WTC11 (cell line): ENCODE data around the gene GSX1.

ENCODE experiments used
- CREB1 ChIP-seq: sonication (generic); formaldehyde crosslinking; IDR thresholded peaks from 2 replicates; pipeline ENCODE4 v1.8.0; 2023; ENCODE audit warnings: mild to moderate bottlenecking, missing genetic modification reagents
- ELF4 ChIP-seq: sonication (generic); formaldehyde crosslinking; IDR thresholded peaks from 2 replicates; pipeline ENCODE4 v1.8.1; 2022; ENCODE audit warnings: low read depth, mild to moderate bottlenecking, moderate library complexity, missing genetic modification reagents
- NFE2L1 ChIP-seq: sonication (generic); formaldehyde crosslinking; IDR thresholded peaks from 2 replicates; pipeline ENCODE4 v1.8.1; 2023; ENCODE audit warnings: missing genetic modification reagents
- SMAD3 ChIP-seq: sonication (generic); formaldehyde crosslinking; IDR thresholded peaks from 2 replicates; pipeline ENCODE4 v1.8.0; 2022; ENCODE audit warnings: missing genetic modification reagents, mild to moderate bottlenecking, borderline replicate concordance
- ZNF121 ChIP-seq: sonication (generic); formaldehyde crosslinking; IDR thresholded peaks from 2 replicates; pipeline ENCODE4 v1.8.0; 2023; ENCODE audit warnings: missing genetic modification reagents
- TF ChIP-seq, protein P1 (sequence below): fragments of 200-600 bp; IDR thresholded peaks from 2 replicates; pipeline ENCODE4 v1.8.0; 2022; ENCODE audit warnings: antibody characterized with exemption
- TF ChIP-seq, protein P2 (sequence below): sonication (generic); formaldehyde crosslinking; IDR thresholded peaks from 2 replicates; pipeline ENCODE4 v1.8.1; 2022; ENCODE audit warnings: missing genetic modification reagents, borderline replicate concordance
- TF ChIP-seq, protein P3 (sequence below): sonication (generic); formaldehyde crosslinking; IDR thresholded peaks from 2 replicates; pipeline ENCODE4 v1.8.1; 2023; ENCODE audit warnings: mild to moderate bottlenecking, missing genetic modification reagents, moderate library complexity
- TF ChIP-seq, protein P4 (sequence below): sonication (generic); formaldehyde crosslinking; IDR thresholded peaks from 2 replicates; pipeline ENCODE4 v1.8.1; 2023; ENCODE audit warnings: mild to moderate bottlenecking, missing genetic modification reagents

DNA sequence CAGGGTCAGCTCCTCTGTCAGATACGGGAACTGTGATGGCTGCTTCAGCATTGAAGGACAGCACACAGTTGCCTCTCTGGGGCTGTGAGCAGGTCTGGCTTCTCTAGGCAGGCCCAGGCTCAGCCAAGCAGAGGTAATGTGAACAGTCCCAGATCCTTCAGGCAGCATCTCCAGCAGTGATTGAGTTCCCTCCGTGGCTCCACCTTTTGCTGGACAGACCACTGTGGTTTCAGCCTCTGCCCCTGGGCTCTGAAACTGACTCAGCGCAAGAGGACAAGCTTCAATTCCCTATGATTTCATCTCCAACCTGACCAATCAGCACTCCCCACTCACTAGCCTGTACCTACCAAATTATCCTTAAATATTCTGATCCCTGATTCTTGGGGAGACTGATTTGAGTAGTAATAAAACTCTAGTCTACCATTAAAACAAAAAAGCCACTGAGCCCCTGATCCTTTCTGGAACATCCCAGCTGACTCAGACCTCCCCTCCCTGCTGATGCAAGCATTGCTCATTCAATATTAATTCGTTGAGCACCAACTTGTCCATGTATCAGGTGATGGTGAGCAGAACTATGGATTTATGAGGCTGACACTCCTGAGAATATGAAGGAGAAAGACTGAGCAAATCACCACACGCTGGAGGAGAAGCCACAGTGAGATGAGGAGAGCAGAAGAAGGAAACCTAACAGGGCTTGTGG lies 16.7 kb downstream of the GSX1 start:
- TF ChIP-seq, protein P1, sequence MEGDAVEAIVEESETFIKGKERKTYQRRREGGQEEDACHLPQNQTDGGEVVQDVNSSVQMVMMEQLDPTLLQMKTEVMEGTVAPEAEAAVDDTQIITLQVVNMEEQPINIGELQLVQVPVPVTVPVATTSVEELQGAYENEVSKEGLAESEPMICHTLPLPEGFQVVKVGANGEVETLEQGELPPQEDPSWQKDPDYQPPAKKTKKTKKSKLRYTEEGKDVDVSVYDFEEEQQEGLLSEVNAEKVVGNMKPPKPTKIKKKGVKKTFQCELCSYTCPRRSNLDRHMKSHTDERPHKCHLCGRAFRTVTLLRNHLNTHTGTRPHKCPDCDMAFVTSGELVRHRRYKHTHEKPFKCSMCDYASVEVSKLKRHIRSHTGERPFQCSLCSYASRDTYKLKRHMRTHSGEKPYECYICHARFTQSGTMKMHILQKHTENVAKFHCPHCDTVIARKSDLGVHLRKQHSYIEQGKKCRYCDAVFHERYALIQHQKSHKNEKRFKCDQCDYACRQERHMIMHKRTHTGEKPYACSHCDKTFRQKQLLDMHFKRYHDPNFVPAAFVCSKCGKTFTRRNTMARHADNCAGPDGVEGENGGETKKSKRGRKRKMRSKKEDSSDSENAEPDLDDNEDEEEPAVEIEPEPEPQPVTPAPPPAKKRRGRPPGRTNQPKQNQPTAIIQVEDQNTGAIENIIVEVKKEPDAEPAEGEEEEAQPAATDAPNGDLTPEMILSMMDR, result no peak
- TF ChIP-seq SMAD3 (CRISPR knock-in tag) (no peak), ZNF121 (no peak), ELF4 (CRISPR knock-in tag) (no peak), CREB1 (CRISPR knock-in tag) (no peak), NFE2L1 (CRISPR knock-in tag) (no peak)
- TF ChIP-seq, protein P2, sequence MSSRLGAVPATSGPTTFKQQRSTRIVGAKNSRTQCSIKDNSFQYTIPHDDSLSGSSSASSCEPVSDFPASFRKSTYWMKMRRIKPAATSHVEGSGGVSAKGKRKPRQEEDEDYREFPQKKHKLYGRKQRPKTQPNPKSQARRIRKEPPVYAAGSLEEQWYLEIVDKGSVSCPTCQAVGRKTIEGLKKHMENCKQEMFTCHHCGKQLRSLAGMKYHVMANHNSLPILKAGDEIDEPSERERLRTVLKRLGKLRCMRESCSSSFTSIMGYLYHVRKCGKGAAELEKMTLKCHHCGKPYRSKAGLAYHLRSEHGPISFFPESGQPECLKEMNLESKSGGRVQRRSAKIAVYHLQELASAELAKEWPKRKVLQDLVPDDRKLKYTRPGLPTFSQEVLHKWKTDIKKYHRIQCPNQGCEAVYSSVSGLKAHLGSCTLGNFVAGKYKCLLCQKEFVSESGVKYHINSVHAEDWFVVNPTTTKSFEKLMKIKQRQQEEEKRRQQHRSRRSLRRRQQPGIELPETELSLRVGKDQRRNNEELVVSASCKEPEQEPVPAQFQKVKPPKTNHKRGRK (CRISPR knock-in tag), result no peak
- TF ChIP-seq, protein P3, sequence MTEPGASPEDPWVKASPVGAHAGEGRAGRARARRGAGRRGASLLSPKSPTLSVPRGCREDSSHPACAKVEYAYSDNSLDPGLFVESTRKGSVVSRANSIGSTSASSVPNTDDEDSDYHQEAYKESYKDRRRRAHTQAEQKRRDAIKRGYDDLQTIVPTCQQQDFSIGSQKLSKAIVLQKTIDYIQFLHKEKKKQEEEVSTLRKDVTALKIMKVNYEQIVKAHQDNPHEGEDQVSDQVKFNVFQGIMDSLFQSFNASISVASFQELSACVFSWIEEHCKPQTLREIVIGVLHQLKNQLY (CRISPR knock-in tag), result no peak
- TF ChIP-seq, protein P4, sequence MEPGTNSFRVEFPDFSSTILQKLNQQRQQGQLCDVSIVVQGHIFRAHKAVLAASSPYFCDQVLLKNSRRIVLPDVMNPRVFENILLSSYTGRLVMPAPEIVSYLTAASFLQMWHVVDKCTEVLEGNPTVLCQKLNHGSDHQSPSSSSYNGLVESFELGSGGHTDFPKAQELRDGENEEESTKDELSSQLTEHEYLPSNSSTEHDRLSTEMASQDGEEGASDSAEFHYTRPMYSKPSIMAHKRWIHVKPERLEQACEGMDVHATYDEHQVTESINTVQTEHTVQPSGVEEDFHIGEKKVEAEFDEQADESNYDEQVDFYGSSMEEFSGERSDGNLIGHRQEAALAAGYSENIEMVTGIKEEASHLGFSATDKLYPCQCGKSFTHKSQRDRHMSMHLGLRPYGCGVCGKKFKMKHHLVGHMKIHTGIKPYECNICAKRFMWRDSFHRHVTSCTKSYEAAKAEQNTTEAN (CRISPR knock-in tag), result no peak
